Measurements from ENCODE around the gene GLB1L3. TPM values are rescaled to one million over a fixed set of nuclear protein-coding genes. Genes with fewer than 3 reads are reported as not detected.

GLB1L3 gene
- total and polyA plus RNA-seq, 3 donors from 2014 or later = 13.2 to 21.3 (median 15.6) TPM

- no peaks in the 10 kb centered on the region for H3K9me3 ChIP-seq
- H3K4me3 ChIP-seq = peak overlapping the region; percentile 61 to 76
- 32 to 42% methylated on average over 7 of the region's 7 CpGs for WGBS, 2 donors
- H3K27ac ChIP-seq = no peak overlapping the region
- no peak for DNase-seq
- no peaks in the 10 kb centered on the region for H3K36me3 ChIP-seq (ENCODE audit: low read depth, missing control alignments)
- H3K27me3 ChIP-seq = no peaks in the 10 kb centered on the region
- peaks cover 11% of the 10 kb centered on the region for H3K4me1 ChIP-seq
- TF ChIP-seq POLR2A (IDR thresholded peaks at IDR 0.05) (no peak), CTCF (IDR thresholded peaks at IDR 0.05) (no peak)
- intact Hi-C loops (cut with DNase I; ENCODE audit: low total_unique reads) = no loop called here
Measured at GRCh38 chr11:134332782-134333181, 56.6 kb downstream of the GLB1L3 start.

- no peak for DNase-seq
- H3K4me3 ChIP-seq = no peak overlapping the region
- no peak overlapping the region for H3K27ac ChIP-seq
- intact Hi-C loops (cut with DNase I; ENCODE audit: low total_unique reads) = no loop called here
- TF ChIP-seq POLR2A (IDR thresholded peaks at IDR 0.05) = no peak
- no peak for TF ChIP-seq CTCF (IDR thresholded peaks at IDR 0.05)
- 70 to 81% methylated on average over 7 of the region's 7 CpGs for WGBS, 2 donors
- H3K4me1 ChIP-seq = peaks cover 11% of the 10 kb centered on the region
- H3K9me3 ChIP-seq = no peaks in the 10 kb centered on the region
- H3K27me3 ChIP-seq = no peaks in the 10 kb centered on the region
- H3K36me3 ChIP-seq (ENCODE audit: low read depth, missing control alignments) = no peaks in the 10 kb centered on the region
Measured at GRCh38 chr11:134333312-134333711, 57.1 kb downstream of the GLB1L3 start.

GRCh38 chr11:134333946-134334345, 57.8 kb downstream of the GLB1L3 start:
- Histone ChIP-seq H3K4me3 (no peak overlapping the region), H3K27ac (no peak overlapping the region), H3K9me3 (no peaks in the 10 kb centered on the region), H3K36me3 (ENCODE audit: low read depth, missing control alignments) (no peaks in the 10 kb centered on the region), H3K4me1 (peaks cover 11% of the 10 kb centered on the region), H3K27me3 (no peaks in the 10 kb centered on the region)
- intact Hi-C loops (cut with DNase I; ENCODE audit: low total_unique reads) = no loop called here
- WGBS, 2 donors = 65 to 82% methylated on average over 3 of the region's 3 CpGs
- DNase-seq = no peak
- TF ChIP-seq POLR2A (IDR thresholded peaks at IDR 0.05) (no peak), CTCF (IDR thresholded peaks at IDR 0.05) (no peak)

- WGBS, 2 donors = 91 to 94% methylated on average over 10 of the region's 10 CpGs
- Histone ChIP-seq H3K36me3 (ENCODE audit: low read depth, missing control alignments) (no peaks in the 10 kb centered on the region), H3K27me3 (no peaks in the 10 kb centered on the region), H3K4me3 (no peak overlapping the region), H3K9me3 (no peaks in the 10 kb centered on the region), H3K27ac (no peak overlapping the region), H3K4me1 (peaks cover 11% of the 10 kb centered on the region)
- DNase-seq = no peak
- TF ChIP-seq CTCF (IDR thresholded peaks at IDR 0.05) (no peak), POLR2A (IDR thresholded peaks at IDR 0.05) (no peak)
- intact Hi-C loops (cut with DNase I; ENCODE audit: low total_unique reads) = no loop called here
Measured at GRCh38 chr11:134334796-134335571, 58.8 kb downstream of the GLB1L3 start.

GRCh38 chr11:134337051-134337450, 60.9 kb downstream of the GLB1L3 start:
- 93% methylated on average over 4 of the region's 4 CpGs for WGBS, 2 donors
- TF ChIP-seq POLR2A (IDR thresholded peaks at IDR 0.05) = no peak
- no peak for TF ChIP-seq CTCF (IDR thresholded peaks at IDR 0.05)
- Histone ChIP-seq H3K27ac (no peak overlapping the region), H3K36me3 (ENCODE audit: low read depth, missing control alignments) (no peaks in the 10 kb centered on the region), H3K4me3 (no peak overlapping the region), H3K4me1 (peaks cover 7% of the 10 kb centered on the region), H3K9me3 (no peaks in the 10 kb centered on the region), H3K27me3 (no peaks in the 10 kb centered on the region)
- DNase-seq = no peak
- intact Hi-C loops (cut with DNase I; ENCODE audit: low total_unique reads) = no loop called here
